ENCODE data around the gene GRID1.

GRID1 gene

GRCh38 chr10:86313621-86314041, 53.0 kb downstream of the GRID1 start:
- DNase-seq (ENCODE audit: low spot score): no peak

DNA sequence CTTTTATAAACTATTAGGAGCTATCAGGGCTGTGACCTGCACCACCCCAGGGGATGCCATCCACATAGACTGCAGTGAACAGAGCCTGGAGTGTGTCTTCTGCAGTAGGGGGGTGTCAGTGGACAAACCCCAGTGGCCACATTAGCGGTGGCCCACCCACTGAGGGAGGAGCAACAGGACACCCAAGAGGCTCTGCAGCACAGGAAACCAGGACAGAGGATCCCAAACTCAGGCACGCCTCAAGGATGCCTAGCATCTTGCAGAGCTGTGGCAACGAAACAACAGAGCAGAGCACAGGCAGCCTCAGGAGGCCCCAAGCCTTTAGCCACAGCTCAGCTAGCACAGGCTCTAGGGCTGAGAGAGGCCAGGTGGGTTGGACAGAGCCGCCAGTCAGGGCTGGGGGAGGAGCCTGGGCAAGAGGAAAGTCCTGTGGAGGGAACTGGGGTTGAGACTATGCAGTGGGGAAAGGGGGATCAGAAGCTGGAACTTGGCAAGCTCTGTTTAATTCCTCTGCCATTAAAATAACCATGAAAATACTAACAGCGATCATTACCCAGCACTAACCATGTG, 53.8 kb downstream of the GRID1 start:
- no peak for DNase-seq (ENCODE audit: low spot score)

DNA sequence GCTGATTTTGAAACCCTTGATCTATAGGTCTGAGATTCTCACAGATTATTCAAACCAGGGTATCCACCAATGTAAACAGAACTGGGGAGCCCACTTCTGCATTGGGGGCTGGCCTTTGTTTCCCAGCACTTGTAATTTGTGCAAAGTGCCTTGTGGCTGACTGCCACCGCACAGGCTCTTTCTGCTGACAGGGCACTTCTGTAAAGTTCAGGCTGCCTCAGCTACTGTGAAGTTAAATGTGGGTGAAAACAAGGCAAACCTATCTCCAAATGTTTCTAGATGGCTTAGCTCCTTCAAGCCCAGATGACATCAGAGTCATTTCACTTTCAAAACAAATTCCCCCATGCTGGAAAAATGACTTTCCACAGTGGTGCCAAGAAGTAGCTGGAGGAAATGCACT, 54.7 kb downstream of the GRID1 start:
- DNase-seq (ENCODE audit: low spot score): no peak

GRCh38 chr10:86311190-86311589, 55.4 kb downstream of the GRID1 start:
- DNase-seq (ENCODE audit: low spot score): no peak

DNA sequence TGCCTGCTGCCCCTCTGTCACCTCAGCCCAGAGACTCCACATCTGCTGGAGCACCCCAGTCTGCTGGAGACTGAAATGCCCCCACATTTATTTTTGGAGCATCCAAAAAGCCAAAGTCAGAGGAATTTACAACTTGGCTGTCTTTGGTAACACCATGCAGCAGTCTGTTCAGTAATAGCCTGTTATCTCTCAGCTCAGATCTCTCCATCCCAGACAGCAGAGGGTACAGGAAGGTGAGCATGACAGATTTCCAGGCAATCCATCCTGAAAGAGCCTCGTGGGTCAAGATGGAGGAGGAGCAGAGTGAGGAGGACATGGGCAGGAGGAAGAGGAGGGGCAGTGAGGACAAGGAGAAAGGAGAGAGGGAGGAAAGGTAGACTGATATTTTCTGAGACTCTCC, 55.9 kb downstream of the GRID1 start:
- no peak for DNase-seq (ENCODE audit: low spot score)

DNA sequence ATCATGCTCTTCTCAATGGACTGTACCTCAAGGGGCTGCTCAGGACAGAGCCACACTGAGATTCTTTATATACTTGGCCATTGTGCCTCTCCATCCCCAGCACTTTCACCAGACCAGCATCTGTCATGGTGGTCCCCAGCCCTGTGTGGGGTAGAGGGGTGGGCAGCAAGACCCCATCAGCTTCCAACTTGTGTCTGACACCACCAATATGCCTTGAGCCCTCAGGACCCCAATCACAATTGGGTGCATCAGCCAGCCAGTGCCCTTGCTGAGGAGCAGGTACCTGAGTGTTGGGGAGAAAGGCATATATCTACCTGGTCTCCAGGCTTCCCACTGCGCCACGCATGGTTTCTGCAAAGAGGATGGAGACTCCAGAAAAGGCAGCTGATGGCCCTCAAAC, 56.3 kb downstream of the GRID1 start:
- no peak for DNase-seq (ENCODE audit: low spot score)

GRCh38 chr10:86308056-86308455, 58.5 kb downstream of the GRID1 start:
- no peak for DNase-seq (ENCODE audit: low spot score)

DNA sequence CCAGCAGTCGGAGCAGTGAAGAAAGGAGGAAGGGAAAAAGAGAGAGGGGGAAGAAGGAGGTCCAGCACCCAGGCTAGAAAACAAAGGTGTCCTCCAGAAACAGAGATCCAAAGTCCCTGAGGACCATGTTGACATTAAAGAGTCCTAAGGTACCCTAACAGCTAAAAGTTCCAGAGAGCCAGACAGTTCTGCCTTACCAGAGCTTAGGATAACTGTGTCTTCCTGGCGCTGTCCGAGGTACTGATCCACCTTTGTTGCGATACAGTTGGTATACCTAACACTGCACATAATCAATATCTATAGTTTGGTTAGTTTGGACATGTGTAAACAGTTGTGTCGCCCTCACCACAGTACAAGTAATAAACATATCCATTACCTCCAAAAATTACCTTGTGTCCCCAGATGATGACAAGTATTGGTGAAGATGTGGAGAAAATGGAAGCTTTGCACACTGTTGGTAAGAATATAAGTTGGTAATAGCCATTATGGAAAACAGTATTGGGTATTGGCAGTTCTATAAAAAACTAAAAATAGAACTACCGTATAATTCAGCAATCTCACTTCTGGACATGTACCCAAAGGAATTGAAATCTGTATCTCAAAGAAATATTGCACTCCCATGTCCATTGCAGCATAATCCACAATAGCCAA, 59.8 kb downstream of the GRID1 start:
- DNase-seq (ENCODE audit: low spot score): no peak

DNA sequence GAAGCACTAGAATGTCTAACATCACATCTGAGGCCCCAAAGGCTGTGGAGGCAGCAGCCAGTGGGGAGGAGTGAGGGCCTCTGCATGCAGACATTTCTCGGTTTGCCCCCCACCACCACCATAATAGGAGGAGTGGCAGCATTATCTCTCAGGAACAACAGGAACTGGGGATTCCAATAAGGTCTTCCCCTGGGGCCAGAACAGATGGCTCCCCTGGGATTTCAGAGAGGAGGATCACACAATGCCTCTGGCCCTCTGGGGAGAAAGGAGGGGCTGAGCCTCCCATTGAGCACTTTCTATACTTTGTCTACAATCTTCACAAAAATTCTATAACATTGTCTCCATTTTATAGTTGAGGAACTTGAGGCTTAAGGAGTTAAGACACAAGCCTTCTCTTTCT, 61.1 kb downstream of the GRID1 start:
- no peak for DNase-seq (ENCODE audit: low spot score)

DNA sequence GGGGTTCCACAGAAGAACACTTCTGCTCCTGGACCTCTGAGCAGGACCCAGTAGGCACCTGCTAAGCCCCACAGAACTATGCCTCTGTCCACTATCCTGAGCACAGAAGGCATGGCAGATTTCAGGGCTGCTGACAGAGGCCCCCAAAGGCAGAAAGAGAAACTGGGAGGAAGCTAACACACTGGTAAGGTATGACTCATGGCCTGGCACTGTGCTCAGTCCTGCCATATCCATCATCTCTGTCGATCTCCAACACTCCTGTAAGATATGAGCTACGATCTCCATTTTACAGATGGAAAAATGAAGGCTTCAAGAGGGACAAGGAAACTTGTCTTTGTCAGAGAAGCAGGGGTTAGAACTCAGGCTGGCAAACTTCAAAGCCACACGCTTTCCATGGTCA, 62.2 kb downstream of the GRID1 start:
- no peak for DNase-seq (ENCODE audit: low spot score)

- DNase-seq (ENCODE audit: low spot score): no peak
These were observed 63.0 kb downstream of the GRID1 start for GRCh38 chr10:86303626-86304025.

- no peak for DNase-seq (ENCODE audit: low spot score)
These were observed 64.6 kb downstream of the GRID1 start for GRCh38 chr10:86301971-86302370.

- DNase-seq (ENCODE audit: low spot score): no peak
These were observed 65.4 kb downstream of the GRID1 start for GRCh38 chr10:86300931-86301830.

DNA sequence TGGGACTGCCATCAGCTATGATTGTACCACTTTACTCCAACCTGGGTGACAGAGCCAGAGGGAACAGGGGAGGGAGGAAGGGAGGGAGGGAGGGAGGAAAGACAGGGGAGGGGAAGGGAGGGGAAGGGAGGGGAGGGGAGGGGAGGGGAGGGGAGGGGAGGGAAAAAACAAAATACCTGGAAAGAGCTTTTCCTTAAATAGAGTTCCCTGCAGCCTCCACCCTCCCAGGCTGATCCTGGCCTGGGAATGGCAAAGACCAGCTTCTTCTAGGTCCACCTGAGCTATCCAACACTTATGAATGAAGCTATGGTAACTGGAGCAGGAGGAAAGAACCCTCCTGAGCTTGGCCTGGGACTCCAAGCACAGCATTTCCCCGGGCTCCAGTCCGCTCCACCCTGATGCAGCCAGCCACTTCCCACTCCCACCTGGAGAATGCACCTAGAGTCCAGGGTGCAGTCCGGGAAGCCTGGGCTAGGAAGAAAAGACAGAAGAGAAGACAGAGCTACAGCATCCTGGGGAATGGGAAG, 66.1 kb downstream of the GRID1 start:
- DNase-seq (ENCODE audit: low spot score): no peak

DNA sequence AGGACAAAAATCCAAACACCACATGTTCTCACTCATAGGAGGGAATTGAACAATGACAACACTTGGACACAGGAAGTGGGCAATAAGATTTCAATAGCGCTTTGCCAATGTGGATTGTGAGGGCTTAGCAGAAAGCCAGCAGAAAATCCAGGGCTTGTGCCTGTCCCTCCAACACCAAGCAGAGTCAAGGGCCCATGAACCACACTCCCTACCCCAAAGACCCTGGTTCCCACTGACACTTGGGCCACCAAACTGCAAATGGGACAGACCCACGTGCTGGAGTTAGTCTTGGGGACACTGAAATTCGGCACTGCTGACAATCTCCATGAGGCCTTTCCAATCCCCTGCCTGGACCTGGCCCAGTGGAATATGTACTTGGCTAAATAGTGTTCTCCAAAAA, 67.0 kb downstream of the GRID1 start:
- no peak for DNase-seq (ENCODE audit: low spot score)

- no peak for DNase-seq (ENCODE audit: low spot score)
These were observed 68.0 kb downstream of the GRID1 start for GRCh38 chr10:86298501-86299001.

DNA sequence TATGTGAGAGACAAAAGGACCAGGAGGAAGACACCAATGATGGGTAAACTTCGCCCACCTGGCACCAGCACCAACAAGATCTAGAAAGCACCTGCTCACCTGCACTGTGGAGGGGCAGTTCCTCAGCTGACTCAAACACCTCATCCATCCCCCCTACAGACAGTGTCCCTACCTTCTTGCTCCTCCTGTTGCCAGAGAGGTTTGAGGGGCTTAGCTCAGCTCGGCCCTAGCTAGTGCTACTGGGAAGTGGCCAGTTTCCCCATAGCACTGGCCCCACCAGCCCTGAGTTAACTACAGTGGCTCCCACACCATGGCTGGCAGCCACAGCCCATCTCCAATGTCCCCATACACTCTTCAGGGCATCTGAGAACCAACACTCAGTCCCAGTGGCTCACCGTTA, 70.8 kb downstream of the GRID1 start:
- DNase-seq (ENCODE audit: low spot score): no peak

DNA sequence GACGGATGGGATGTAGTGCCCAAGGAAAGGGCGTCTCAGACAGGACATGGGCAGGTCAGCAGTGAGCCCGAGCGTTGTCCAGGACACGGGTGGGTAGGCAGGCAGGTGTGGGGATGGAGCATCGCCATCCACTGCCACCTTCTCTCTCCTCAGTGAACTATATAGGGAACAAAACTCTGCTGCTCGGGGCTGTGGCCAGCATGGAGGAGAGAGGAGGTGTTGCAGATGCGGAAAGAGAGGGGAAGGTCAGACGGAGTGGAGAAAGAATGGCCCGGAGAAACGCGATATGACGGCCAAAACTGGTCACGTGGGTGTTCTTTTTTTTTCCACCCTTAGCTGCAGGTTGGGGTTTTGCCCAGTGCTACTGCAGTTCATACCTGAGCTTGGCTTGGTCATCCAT, 71.2 kb downstream of the GRID1 start:
- DNase-seq (ENCODE audit: low spot score): no peak

- no peak for DNase-seq (ENCODE audit: low spot score)
These were observed 72.0 kb downstream of the GRID1 start for GRCh38 chr10:86294346-86295265.

DNA sequence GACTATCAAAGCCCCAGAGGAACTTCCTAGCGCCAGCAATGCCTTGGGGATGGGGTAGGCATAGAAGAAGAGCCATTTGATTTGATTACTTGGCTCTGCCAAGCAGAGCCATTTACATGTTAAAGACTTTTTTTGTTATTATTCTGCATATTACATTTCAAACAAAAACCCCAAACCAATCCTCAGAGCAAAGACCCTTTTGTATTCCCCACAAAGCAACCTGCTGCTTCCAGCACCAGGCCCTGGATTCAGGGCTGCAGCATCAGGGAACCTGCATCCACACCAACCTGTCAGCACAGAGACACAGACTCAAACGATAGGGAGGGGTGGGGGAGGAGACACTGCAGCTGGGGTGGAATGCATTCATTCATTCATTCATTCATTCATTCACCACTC, 73.2 kb downstream of the GRID1 start:
- DNase-seq (ENCODE audit: low spot score): no peak

Measured in cerebellar cortex (tissue), 1 donor.